ENCODE results near the gene SH3GLB1. TPM values are rescaled to one million over a fixed set of nuclear protein-coding genes. Genes with fewer than 3 reads are reported as not detected.

SH3GLB1 gene
- total and polyA plus RNA-seq, 2 of the 13 experiments (the other 11 are each of a cell fraction or from before 2014, with no cell fraction given): 26.0 to 41.5 TPM

DNA sequence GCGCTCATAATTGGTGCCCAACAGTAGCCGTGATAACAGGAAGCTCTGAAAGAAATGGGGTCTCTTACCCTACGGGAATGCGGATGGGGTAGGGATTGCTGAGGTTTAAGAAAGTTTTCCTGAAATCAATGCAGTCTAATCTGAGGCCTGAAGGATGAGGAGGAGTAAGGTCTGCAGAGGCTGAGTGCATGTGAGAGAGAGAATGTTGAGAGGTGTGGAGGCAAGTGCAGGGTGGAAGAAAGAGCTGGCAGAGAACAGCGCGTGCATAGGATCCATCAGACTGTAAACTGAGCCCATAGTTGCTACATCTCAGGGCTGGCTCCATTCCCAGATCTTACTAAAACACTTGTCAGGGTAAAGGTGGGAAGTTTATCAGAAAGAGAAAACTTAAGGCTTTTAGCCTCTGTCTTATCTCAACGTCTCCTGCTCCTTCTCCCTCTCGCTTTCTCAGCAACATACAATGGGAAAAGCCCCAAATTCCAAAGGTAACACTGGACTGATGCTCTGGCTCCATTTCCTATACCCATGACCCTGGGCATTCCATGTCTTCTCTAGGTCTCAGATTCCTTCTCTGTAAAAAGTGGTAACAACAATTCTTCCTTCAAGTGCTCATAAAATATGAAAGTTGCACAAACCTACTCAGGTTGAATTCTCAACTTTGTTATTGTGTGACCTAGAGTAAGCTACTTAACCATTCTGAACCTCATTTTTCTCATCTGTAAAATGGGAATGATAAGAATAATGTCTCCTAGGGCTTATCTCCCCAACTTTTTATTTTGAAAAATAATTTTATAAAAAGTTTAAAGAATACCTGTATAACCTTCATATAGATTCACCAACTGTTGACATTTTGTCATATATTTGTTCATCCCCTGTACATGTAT is 75.2 kb downstream of the SH3GLB1 start:
- no peak for ATAC-seq
- no peak overlapping the region for H3K27ac ChIP-seq (ENCODE audit: extremely low read length, insufficient read depth, low read length)

DNA sequence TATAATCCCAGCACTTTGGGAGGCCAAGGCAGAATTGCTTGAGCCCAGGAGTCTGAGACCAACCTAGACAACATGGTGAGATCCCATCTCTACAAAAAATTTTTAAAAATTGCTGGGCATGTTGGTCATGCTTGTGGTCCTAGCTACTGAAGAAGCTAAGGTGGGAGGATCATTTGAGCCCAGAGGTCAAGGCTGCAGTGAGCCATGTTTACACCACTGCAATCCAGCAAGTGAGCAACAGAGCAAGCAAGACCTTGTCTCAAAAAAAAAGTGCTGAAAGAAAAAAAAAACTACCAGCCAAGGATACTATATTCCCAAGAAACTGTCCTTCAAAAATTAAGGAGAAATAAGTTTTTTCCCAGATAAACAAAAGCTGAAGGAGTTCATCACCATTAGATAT is 78.1 kb downstream of the SH3GLB1 start:
- ChIA-PET POLR2A (interaction anchor here (0.9 to 2.8 kb wide), 5 partner anchors 9 to 134 kb away, joined by 3 to 18 read pairs (median 7); partner anchors contain the start of genes HS2ST1, SELENOF and SH3GLB1), CTCF (ENCODE audit: low intra/inter-chr PET ratio, low total read pairs) (no interaction called here)
- Histone ChIP-seq H3K4me1 (ENCODE audit: insufficient read depth, low read length) (peaks cover 57% of the 10 kb centered on the region), H3K79me2 (ENCODE audit: insufficient read depth, low read length) (no peaks in the 10 kb centered on the region), H4K20me1 (ENCODE audit: insufficient read depth, low read length) (no peaks in the 10 kb centered on the region), H3K4me3 (replicated peaks in 1 of 3; ENCODE audit: insufficient read depth in 1 of 3, low read depth in 2 of 3, low read length in 3 of 3) (no peak overlapping the region; a peak in 1 of 6 replicates), H3K9me3 (ENCODE audit: low read length) (no peaks in the 10 kb centered on the region), H3K27ac (ENCODE audit: extremely low read length, insufficient read depth, low read length) (peak overlapping the region; percentile 37), H3K9ac (ENCODE audit: insufficient read depth, low read depth, low read length) (no peak overlapping the region), H3K36me3 (replicated peaks in 1 of 2; ENCODE audit: control insufficient read depth in 1 of 2, insufficient read depth in 2 of 2, low read length in 2 of 2) (no peaks in the 10 kb centered on the region), H3K4me2 (ENCODE audit: low read depth, low read length) (0 out of 2 replicates have a peak overlapping the region, but pooled peaks have one; percentile 8), H3K27me3 (ENCODE audit: control insufficient read depth in 1 of 2, insufficient read depth in 2 of 2, low read length in 2 of 2) (no peaks in the 10 kb centered on the region), H2AFZ (ENCODE audit: low read length) (no peak overlapping the region)
- peak; percentile 61 for FAIRE-seq
- intact Hi-C loops (cut with micrococcal nuclease; ENCODE audit: unreplicated experiment) (loop anchor here (5.0 kb wide), 1 partner anchor 50 kb away; no protein-coding TSS in a partner anchor), in situ Hi-C loops (cut with HindIII; ENCODE audit: extremely low pct_ligation_motif_present, low pct_unique_long_range_greater_than_20kb) (no loop called here)
- no TSS peak for BruUV-seq (replicated peaks)
- peak; percentile 67 for ATAC-seq
- peak; percentile 80 for DNase-seq (ENCODE audit: low spot score)
- TF ChIP-seq RBM39 (IDR thresholded peaks at IDR 0.05; ENCODE audit: low read depth, low read length, poor library complexity, severe bottlenecking) (no peak), HOXA3 (CRISPR knock-in tag; IDR thresholded peaks at IDR 0.05) (peak; percentile 58), MED1 (CRISPR knock-in tag; IDR thresholded peaks at IDR 0.05) (peak; percentile 53; the same call in 1 of the 2 replicates), ZNF260 (CRISPR knock-in tag; IDR thresholded peaks at IDR 0.05; ENCODE audit: borderline replicate concordance, low read depth) (no peak), HNF4G (IDR thresholded peaks at IDR 0.05; ENCODE audit: borderline replicate concordance, low read depth, low read length) (peak; percentile 42; the same call in 1 of the 2 replicates), HNF4G (CRISPR knock-in tag; IDR thresholded peaks at IDR 0.05; ENCODE audit: borderline replicate concordance, low read depth) (no peak), ZNF256 (CRISPR knock-in tag; conservative IDR thresholded peaks at IDR 0.05) (no peak), RARA (CRISPR knock-in tag; IDR thresholded peaks at IDR 0.05) (peak; percentile 80)
- TF ChIP-seq, protein P1, sequence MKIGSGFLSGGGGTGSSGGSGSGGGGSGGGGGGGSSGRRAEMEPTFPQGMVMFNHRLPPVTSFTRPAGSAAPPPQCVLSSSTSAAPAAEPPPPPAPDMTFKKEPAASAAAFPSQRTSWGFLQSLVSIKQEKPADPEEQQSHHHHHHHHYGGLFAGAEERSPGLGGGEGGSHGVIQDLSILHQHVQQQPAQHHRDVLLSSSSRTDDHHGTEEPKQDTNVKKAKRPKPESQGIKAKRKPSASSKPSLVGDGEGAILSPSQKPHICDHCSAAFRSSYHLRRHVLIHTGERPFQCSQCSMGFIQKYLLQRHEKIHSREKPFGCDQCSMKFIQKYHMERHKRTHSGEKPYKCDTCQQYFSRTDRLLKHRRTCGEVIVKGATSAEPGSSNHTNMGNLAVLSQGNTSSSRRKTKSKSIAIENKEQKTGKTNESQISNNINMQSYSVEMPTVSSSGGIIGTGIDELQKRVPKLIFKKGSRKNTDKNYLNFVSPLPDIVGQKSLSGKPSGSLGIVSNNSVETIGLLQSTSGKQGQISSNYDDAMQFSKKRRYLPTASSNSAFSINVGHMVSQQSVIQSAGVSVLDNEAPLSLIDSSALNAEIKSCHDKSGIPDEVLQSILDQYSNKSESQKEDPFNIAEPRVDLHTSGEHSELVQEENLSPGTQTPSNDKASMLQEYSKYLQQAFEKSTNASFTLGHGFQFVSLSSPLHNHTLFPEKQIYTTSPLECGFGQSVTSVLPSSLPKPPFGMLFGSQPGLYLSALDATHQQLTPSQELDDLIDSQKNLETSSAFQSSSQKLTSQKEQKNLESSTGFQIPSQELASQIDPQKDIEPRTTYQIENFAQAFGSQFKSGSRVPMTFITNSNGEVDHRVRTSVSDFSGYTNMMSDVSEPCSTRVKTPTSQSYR (CRISPR knock-in tag; IDR thresholded peaks at IDR 0.05; ENCODE audit: borderline replicate concordance): no peak
- TF ChIP-seq, protein P2, sequence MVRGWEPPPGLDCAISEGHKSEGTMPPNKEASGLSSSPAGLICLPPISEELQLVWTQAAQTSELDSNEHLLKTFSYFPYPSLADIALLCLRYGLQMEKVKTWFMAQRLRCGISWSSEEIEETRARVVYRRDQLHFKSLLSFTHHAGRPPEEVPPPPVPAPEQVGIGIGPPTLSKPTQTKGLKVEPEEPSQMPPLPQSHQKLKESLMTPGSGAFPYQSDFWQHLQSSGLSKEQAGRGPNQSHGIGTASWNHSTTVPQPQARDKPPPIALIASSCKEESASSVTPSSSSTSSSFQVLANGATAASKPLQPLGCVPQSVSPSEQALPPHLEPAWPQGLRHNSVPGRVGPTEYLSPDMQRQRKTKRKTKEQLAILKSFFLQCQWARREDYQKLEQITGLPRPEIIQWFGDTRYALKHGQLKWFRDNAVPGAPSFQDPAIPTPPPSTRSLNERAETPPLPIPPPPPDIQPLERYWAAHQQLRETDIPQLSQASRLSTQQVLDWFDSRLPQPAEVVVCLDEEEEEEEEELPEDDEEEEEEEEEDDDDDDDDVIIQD (CRISPR knock-in tag; IDR thresholded peaks at IDR 0.05; ENCODE audit: low read depth): peak; percentile 82; the same call in 1 of the 2 replicates

More for the DNA sequence above, 75.2 kb downstream of the SH3GLB1 start:
- H3K4me2 ChIP-seq (ENCODE audit: low read depth, low read length): no peak overlapping the region
- H3K79me2 ChIP-seq (ENCODE audit: insufficient read depth, low read length): no peaks in the 10 kb centered on the region
- TF ChIP-seq ZSCAN20 (CRISPR knock-in tag; IDR thresholded peaks at IDR 0.05; ENCODE audit: borderline replicate concordance): no peak
- TF ChIP-seq KDM1A (CRISPR knock-in tag; IDR thresholded peaks at IDR 0.05): 0 out of 2 replicates have a peak, but pooled peaks have one; percentile 44
- TF ChIP-seq ZNF670 (CRISPR knock-in tag; IDR thresholded peaks at IDR 0.05; ENCODE audit: borderline replicate concordance): no peak
- TF ChIP-seq ZNF629 (CRISPR knock-in tag; conservative IDR thresholded peaks at IDR 0.05): peak; percentile 82
- peaks cover 81% of the 10 kb centered on the region for H3K4me1 ChIP-seq (ENCODE audit: insufficient read depth, low read length)
- no peak for DNase-seq (ENCODE audit: low spot score)
- in situ Hi-C loops (cut with HindIII; ENCODE audit: extremely low pct_ligation_motif_present, low pct_unique_long_range_greater_than_20kb): loop anchor here (10.0 kb wide), 1 partner anchor 135 kb away; the partner anchor contains the start of genes HS2ST1 and SELENOF
- H4K20me1 ChIP-seq (ENCODE audit: insufficient read depth, low read length): no peaks in the 10 kb centered on the region
- no peak for FAIRE-seq
- intact Hi-C loops (cut with micrococcal nuclease; ENCODE audit: unreplicated experiment): loop anchor here (5.0 to 10.0 kb wide), 2 partner anchors 53 to 75 kb away; partner anchors contain the start of gene SH3GLB1
- WGBS (ENCODE audit: low lambda C conversion rate): 96% methylated on average over 8 of the region's 8 CpGs
- no peak overlapping the region for H3K9ac ChIP-seq (ENCODE audit: insufficient read depth, low read depth, low read length)
- H3K36me3 ChIP-seq (replicated peaks in 1 of 2; ENCODE audit: control insufficient read depth in 1 of 2, insufficient read depth in 2 of 2, low read length in 2 of 2): no peaks in the 10 kb centered on the region
- no peaks in the 10 kb centered on the region for H3K27me3 ChIP-seq (ENCODE audit: control insufficient read depth in 1 of 2, insufficient read depth in 2 of 2, low read length in 2 of 2)
- ChIA-PET POLR2A (interaction anchor here (1.5 kb wide), 1 partner anchor 136 kb away, joined by 6 read pairs; no protein-coding TSS in a partner anchor), CTCF (ENCODE audit: low intra/inter-chr PET ratio, low total read pairs) (no interaction called here)
- H2AFZ ChIP-seq (ENCODE audit: low read length): no peak overlapping the region
- H3K4me3 ChIP-seq (replicated peaks in 1 of 3; ENCODE audit: insufficient read depth in 1 of 3, low read depth in 2 of 3, low read length in 3 of 3): no peak overlapping the region
- no peaks in the 10 kb centered on the region for H3K9me3 ChIP-seq (ENCODE audit: low read length)
- BruUV-seq (replicated peaks): no TSS peak
